Glutamatergic neuron (in vitro differentiated cells): ENCODE data around the gene STX19. TPM values are rescaled to one million over a fixed set of nuclear protein-coding genes. Genes with fewer than 3 reads are reported as not detected.
A peak's percentile ranks its signal among the peaks of the same experiment; 100 is the strongest.

Experiments used
- DNase-seq: peaks from one replicate; pipeline ENCODE4 v3.0.0; 2022
- H3K27ac Mint-ChIP-seq: one replicate; pipeline ENCODE4 v1.8.0; 2020; ENCODE audit warnings: mild to moderate bottlenecking, mixed read lengths, inconsistent platforms; ENCODE audit not compliant: unreplicated experiment
- H3K27me3 Mint-ChIP-seq: one replicate; pipeline ENCODE4 v1.8.0; 2020; ENCODE audit warnings: mild to moderate bottlenecking, moderate library complexity, mixed read lengths, inconsistent platforms; ENCODE audit not compliant: unreplicated experiment
- H3K36me3 Mint-ChIP-seq: one replicate; pipeline ENCODE4 v1.8.0; 2020; ENCODE audit warnings: mild to moderate bottlenecking, mixed read lengths, inconsistent platforms; ENCODE audit not compliant: unreplicated experiment
- H3K4me1 Mint-ChIP-seq: one replicate; pipeline ENCODE4 v1.8.0; 2020; ENCODE audit warnings: mild to moderate bottlenecking, low read depth, mixed read lengths, inconsistent platforms; ENCODE audit not compliant: unreplicated experiment
- H3K4me3 Mint-ChIP-seq: one replicate; pipeline ENCODE4 v1.8.0; 2020; ENCODE audit warnings: mild to moderate bottlenecking, mixed read lengths, inconsistent platforms; ENCODE audit not compliant: unreplicated experiment
- H3K9me3 Mint-ChIP-seq: one replicate; pipeline ENCODE4 v1.8.0; 2020; ENCODE audit warnings: mild to moderate bottlenecking, moderate library complexity, mixed read lengths, inconsistent platforms; ENCODE audit not compliant: unreplicated experiment
- CTCF ChIP-seq: fragments of 200-600 bp; sonication (generic); IDR thresholded peaks from one replicate; pipeline ENCODE4 v1.5.0; 2021; ENCODE audit not compliant: partially characterized antibody, unreplicated experiment
- total RNA-seq: library from RNA; stranded (reverse); fragmentation: NEBNext Ultra II Directional; extraction: Animal tissue kit (Norgen Biotek cat#: 25700); gene quantifications from one replicate; pipeline ENCODE4 v1.2.1, GENCODE V29; 2021; ENCODE audit not compliant: unreplicated experiment

Gene STX19
- total RNA-seq, 1 donor from 2014 or later = not detected

- DNase-seq = no peak
- Mint-ChIP-seq H3K4me1 (no peaks in the 10 kb centered on the region), H3K27ac (no peak overlapping the region), H3K4me3 (no peak overlapping the region), H3K9me3 (no peaks in the 10 kb centered on the region), H3K27me3 (peaks cover 2% of the 10 kb centered on the region), H3K36me3 (no peaks in the 10 kb centered on the region)
- TF ChIP-seq CTCF = peak; percentile 56
Observed at GRCh38 chr3:94004301-94004910, 24.0 kb downstream of the STX19 start.

DNA sequence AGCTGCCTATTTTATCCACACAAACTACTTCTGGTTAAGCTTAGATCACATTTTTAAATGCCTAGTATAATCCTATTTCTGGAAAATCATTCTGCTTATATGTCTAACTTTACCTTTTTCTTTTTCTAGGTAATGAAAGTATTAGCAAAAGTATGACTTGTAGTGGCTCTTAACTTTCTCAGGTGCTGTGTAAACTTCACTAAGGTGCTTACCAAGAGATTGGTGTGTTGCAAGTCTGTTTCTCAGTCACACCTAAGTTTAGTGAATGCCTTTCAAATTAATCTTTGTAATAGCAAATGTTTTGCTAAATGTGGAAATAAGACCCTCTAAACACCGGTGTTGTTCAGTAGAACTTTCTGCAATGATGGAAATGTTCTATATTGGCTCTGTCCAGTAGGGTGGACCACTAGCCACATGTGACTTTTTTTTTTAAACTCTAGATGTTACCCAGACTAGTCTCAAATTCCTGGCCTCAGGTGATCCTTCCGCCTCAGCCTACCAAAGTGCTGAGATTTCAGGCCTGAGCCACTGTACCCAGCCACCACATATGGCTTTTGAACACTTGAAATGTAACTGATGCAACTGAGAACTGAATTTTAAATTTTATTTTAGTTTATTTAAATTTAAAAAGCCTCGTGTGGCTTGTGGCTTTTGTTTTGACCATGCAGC is 26.4 kb downstream of the STX19 start:
- no peaks in the 10 kb centered on the region for H3K9me3 Mint-ChIP-seq
- H3K36me3 Mint-ChIP-seq = peaks cover under 1% of the 10 kb centered on the region
- DNase-seq = no peak
- peaks cover 2% of the 10 kb centered on the region for H3K27me3 Mint-ChIP-seq
- TF ChIP-seq CTCF = no peak
- no peak overlapping the region for H3K27ac Mint-ChIP-seq
- H3K4me1 Mint-ChIP-seq = no peaks in the 10 kb centered on the region
- no peak overlapping the region for H3K4me3 Mint-ChIP-seq

- H3K36me3 Mint-ChIP-seq = peaks cover 4% of the 10 kb centered on the region
- no peak for TF ChIP-seq CTCF
- no peak overlapping the region for H3K4me3 Mint-ChIP-seq
- no peaks in the 10 kb centered on the region for H3K4me1 Mint-ChIP-seq
- no peak for DNase-seq
- no peaks in the 10 kb centered on the region for H3K9me3 Mint-ChIP-seq
- no peaks in the 10 kb centered on the region for H3K27me3 Mint-ChIP-seq
- H3K27ac Mint-ChIP-seq = no peak overlapping the region
Observed at GRCh38 chr3:94001191-94001590, 27.2 kb downstream of the STX19 start.

- H3K27ac Mint-ChIP-seq = no peak overlapping the region
- H3K9me3 Mint-ChIP-seq = no peaks in the 10 kb centered on the region
- H3K36me3 Mint-ChIP-seq = peaks cover 4% of the 10 kb centered on the region
- H3K27me3 Mint-ChIP-seq = no peaks in the 10 kb centered on the region
- H3K4me3 Mint-ChIP-seq = no peak overlapping the region
- TF ChIP-seq CTCF = no peak
- H3K4me1 Mint-ChIP-seq = peaks cover 1% of the 10 kb centered on the region
- no peak for DNase-seq
Observed at GRCh38 chr3:93994056-93994455, 34.3 kb downstream of the STX19 start.

GRCh38 chr3:93992207-93992606 is 36.2 kb downstream of the STX19 start:
- no peaks in the 10 kb centered on the region for H3K9me3 Mint-ChIP-seq
- H3K27ac Mint-ChIP-seq = no peak overlapping the region
- DNase-seq = no peak
- no peaks in the 10 kb centered on the region for H3K27me3 Mint-ChIP-seq
- no peak for TF ChIP-seq CTCF
- no peak overlapping the region for H3K4me3 Mint-ChIP-seq
- peaks cover 1% of the 10 kb centered on the region for H3K4me1 Mint-ChIP-seq
- peaks cover 4% of the 10 kb centered on the region for H3K36me3 Mint-ChIP-seq
